ELF-1 (cell line): Measurements from ENCODE around the gene DYNLT5.
"Not testable (repeated sequence)": the region's sequence is repeated elsewhere in the genome, so short reads cannot be mapped to it uniquely, and the experiment has no call there.

ENCODE experiments used
- DNase-seq: peaks from one replicate; pipeline ENCODE4 v3.0.0-alpha.2; 2016; ENCODE audit warnings: low read depth, low spot score

DYNLT5 gene

DNA sequence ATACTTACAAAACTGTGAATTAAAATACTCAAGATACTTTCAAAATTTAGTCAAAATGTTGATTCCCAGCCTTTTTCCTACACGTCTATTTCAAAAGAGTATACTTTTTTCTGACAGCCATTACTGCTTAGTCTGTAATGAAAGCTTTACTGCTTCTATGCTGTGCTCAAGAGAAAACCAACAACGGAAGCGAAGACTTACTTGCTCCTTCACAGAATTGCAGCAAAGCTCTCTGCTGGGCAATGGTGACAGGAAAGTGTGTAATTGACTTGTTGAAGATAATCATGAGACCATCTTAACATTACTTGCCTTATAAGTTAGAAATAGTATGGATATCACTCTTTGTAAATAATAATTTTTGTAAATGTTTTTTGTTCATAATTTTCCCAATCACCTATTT is 1.7 kb upstream of the DYNLT5 start:
- no peak for DNase-seq

DNA sequence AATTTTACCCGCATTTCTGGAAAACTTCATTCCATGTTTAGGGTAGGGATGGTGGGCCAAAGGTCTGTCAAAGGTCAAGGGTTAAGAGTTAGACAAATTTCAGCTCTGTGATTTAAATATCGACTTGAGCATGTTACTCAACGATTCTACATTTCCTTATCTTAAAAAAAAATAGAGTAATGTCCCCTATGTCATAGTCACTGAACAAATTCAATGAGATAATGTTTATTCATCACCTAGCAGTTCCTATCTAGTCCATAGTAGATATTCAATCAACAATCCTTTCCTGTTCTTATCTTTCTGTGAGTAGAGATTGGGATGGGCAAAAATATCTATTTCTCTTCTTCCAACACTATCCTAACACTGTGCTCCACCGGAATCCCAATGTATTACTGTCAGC is 1.1 kb upstream of the DYNLT5 start:
- DNase-seq = no peak

GRCh38 chr1:66752671-66753371 is 562 bp downstream of the DYNLT5 start:
- no peak for DNase-seq

- no peak for DNase-seq
Observed at GRCh38 chr1:66757722-66758240, 5.5 kb downstream of the DYNLT5 start.

DNA sequence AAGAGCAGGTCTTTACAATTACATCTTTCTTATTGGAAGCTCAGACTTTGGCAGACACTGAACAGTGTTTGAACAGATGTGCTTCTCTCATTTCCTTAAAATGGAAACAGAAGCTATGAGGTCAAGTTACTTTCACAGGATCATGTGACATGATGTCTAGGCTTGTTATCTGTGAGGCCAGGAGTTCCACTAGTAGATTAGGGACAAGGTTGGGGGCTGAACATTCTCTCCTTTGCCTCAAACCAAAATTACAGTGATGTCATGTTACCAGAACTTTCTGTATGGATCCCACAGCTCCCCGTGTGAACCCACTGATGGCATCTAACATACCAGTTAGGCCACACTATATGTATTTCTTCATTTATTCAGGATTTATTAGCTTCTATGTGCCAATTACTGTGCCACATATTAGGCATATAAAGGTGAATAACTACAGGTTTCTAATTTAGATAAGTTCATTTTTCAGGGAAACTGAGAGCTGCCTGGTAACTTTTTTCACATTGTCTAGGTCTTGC is 6.0 kb downstream of the DYNLT5 start:
- DNase-seq = no peak

DNA sequence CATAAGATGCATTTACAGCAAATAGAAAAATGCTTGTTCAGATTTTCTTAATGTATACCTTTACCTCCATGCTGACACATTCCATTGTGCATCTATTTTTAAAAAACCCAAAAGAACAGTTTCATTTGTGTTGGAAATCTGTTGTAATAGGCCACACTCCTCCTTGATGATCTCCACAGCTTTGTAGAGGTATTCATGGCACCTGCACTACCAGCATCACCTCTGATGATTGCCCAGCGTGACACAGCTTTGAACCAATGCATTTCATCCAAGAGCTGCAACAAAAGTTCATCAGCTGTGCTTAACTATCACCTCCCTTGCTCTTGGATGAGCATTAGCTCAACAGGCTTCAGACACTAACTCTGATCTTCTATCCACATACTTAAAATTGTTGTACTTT is 8.2 kb downstream of the DYNLT5 start:
- no peak for DNase-seq

DNA sequence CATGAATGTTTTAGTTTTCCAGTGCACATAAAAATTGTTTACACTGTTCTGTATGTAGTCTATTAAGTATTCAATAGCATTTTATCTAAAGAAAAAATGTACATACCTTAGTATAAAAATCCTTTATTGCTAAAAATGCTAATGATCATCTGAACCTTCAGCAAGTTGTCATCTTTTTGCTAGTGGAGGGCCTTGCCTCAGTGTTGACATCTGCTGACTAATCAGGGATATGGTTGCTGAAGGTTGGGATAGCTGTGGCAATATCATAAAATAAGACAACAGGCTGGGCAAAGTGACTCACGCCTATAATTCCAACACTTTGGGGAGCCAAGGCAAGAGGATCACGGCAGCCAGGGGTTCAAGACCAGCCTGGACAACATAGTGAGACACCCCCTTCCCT is 9.0 kb downstream of the DYNLT5 start:
- no peak for DNase-seq

GRCh38 chr1:66764994-66765578 is 12.8 kb downstream of the DYNLT5 start:
- no peak for DNase-seq

DNA sequence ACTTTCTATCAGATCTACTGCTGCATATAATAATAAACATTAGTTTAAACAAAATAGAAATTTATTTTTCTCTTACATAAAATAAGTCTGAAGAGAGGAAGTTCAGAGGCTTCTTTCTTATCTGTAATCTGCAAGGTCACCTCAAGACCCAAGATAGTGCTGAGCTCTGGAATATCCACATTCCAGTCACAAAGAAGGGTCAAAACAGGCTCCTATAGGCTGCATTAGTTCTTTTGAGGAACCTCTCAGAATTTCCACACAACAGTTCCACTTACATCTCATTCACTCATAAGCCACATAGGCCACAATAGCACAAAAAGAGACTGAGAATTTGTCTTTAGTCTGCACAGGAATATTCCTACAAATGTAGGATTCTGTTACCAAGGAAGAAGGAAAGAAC is 15.4 kb downstream of the DYNLT5 start:
- no peak for DNase-seq

GRCh38 chr1:66768965-66769364 is 16.7 kb downstream of the DYNLT5 start:
- DNase-seq = no peak

GRCh38 chr1:66769512-66770229 is 17.4 kb downstream of the DYNLT5 start:
- DNase-seq = no peak

- DNase-seq = no peak
Observed at GRCh38 chr1:66770240-66770639, 18.0 kb downstream of the DYNLT5 start.

GRCh38 chr1:66770694-66771093 is 18.4 kb downstream of the DYNLT5 start:
- DNase-seq = no peak

DNA sequence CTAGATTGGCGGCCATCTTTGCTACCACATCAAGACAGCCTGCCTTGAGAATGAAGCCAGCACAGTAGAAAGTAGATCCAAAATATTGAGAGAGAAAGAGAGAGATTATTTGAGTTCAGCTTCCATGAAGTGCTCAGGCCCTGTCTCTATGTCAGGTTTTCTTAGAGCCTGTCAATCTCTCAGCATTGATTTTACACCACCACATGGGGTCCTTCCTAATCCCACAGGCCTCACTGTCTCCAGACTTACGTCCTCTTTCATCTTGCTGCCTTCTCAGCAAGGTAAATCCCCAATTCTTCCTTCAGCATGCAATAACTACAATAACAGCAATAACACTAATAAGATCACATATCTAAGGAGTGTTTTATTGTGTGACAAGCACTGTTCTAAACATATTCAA is 21.0 kb downstream of the DYNLT5 start:
- no peak for DNase-seq

DNA sequence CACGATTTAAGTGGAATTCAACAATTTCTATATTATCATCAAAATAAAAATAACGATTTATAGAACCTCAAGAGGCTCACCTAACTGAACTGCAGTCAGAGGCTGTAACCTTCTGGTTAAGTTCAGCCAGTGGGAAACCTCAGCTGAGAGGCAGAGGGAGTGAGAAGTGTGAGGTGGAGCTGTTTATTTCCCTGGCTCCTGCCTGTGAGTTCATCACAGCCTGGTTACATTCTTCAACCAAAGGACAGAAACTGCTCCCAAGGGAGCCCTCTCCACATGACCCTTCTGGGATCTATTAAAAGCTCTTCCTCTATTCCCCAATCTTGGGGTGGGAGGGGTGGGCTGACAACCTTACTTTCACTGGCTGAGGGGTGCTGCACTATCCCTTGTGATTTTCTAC is 22.2 kb downstream of the DYNLT5 start:
- no peak for DNase-seq

GRCh38 chr1:66775646-66776045 is 23.4 kb downstream of the DYNLT5 start:
- DNase-seq = no peak

DNA sequence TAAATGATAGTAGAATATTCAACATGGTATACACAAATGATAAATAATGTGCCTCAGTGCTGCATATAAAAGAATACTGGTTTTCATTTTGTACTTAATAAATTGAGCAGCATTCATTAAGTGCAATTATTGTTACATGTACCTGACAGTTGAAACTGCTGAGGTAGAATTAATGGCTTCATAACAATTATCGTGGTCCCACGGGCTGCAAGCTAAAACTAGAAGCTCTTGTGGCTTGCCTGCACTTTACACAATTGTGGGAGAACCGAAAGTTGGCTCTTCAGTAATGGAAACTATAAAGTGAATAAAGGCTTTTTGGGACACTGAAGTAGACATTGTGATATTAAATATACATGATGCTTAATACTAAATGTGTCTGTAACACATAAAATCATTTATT is 25.6 kb downstream of the DYNLT5 start:
- DNase-seq = no peak

DNA sequence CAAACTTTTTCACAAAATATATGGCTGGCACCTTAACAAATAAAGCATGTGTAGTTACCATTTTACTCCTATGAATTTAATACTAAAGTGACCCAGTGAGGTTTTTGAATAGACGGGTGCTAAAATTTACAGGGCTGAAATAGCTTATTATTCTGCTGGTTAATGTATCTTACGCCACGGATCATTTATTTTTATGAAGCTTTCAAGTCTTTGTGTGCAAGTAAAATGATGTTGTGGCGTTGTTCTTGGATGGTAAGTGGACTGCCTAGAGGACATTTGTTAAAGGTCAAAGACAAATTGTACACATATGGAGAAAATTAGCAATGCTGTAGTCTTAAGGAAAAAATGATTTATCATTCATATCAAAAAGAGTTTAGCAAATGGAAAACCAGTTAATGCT is 26.0 kb downstream of the DYNLT5 start:
- no peak for DNase-seq

- DNase-seq = no peak
Observed at GRCh38 chr1:66778969-66779368, 26.7 kb downstream of the DYNLT5 start.

GRCh38 chr1:66779475-66780078 is 27.3 kb downstream of the DYNLT5 start:
- no peak for DNase-seq

DNA sequence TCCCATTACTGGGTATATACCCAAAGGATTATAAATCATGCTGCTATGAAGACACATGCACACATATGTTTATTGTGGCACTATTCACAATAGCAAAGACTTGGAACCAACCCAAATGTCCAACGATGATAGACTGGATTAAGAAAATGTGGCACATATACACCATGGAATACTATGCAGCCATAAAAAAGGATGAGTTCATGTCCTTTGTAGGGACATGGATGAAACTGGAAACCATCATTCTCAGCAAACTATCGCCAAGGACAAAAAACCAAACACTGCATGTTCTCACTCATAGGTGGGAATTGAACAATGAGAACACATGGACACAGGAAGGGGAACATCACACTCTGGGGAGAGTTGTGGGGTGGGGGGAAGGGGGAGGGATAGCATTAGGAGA is 33.5 kb downstream of the DYNLT5 start:
- DNase-seq = not testable (repeated sequence)

GRCh38 chr1:66787641-66788040 is 35.4 kb downstream of the DYNLT5 start:
- no peak for DNase-seq
